Effector memory CD8-positive, alpha-beta T cell (primary cell): ENCODE data around the gene ZNF132.
"Not testable (repeated sequence)": the region's sequence is repeated elsewhere in the genome, so short reads cannot be mapped to it uniquely, and the experiment has no call there.

Experiments
- ATAC-seq: fragments of 150-1000 bp; cut with Tn5 transposase; replicated peaks from 2 replicates; pipeline ENCODE4 v1.10.0; 2021; ENCODE audit warnings: mild to moderate bottlenecking, moderate library complexity
- DNase-seq, 3 experiments: peaks; one replicate each; pipeline ENCODE4 v3.0.0; 2021
- H3K27ac Mint-ChIP-seq, 2 donors: one replicate each; pipeline ENCODE4 v1.8.0; 2022; ENCODE audit warnings: mild to moderate bottlenecking in 2 of 2, mixed read lengths in 2 of 2, moderate library complexity in 2 of 2
- H3K27me3 Mint-ChIP-seq, 2 donors: one replicate each; pipeline ENCODE4 v1.8.0; 2022; ENCODE audit warnings: mixed read lengths in 2 of 2
- H3K36me3 Mint-ChIP-seq: one replicate; pipeline ENCODE4 v1.8.0; 2022; ENCODE audit warnings: mild to moderate bottlenecking, moderate library complexity, mixed read lengths; ENCODE audit not compliant: insufficient read depth
- H3K4me1 Mint-ChIP-seq, 2 donors: one replicate each; pipeline ENCODE4 v1.8.0; 2022; ENCODE audit warnings: low read depth in 2 of 2, mixed read lengths in 2 of 2
- H3K4me3 Mint-ChIP-seq, 2 donors: one replicate each; pipeline ENCODE4 v1.8.0; 2022; ENCODE audit warnings: mild to moderate bottlenecking in 2 of 2, mixed read lengths in 2 of 2, moderate library complexity in 2 of 2
- H3K9me3 Mint-ChIP-seq, 2 donors: one replicate each; pipeline ENCODE4 v1.8.0; 2022; ENCODE audit warnings: mixed read lengths in 2 of 2
- total RNA-seq, 9 experiments: gene quantifications; one replicate each; lab custom pipeline; 2026; lab: John Stamatoyannopoulos, UW

Gene ZNF132
- 1.3 to 12.7 (median 4.3) reads per million in 9 experiments for total RNA-seq

GRCh38 chr19:58439576-58440554, at the start of gene ZNF132:
TSS of gene ZNF132 (minus strand) at chr19:58440153. CDS start at chr19:58439821, 332 bp downstream.
- Mint-ChIP-seq H3K4me3 (peak within 1 kb of the TSS; percentile 88 to 93), H3K9me3 (peaks cover 16 to 43% of the 10 kb centered on the region in 2 donors), H3K27me3 (peaks cover 0 to 13% of the 10 kb centered on the region in 2 donors), H3K27ac (peak within 1 kb of the TSS; percentile 92 to 95), H3K36me3 (peaks cover 42% of the 10 kb centered on the region), H3K4me1 (peaks cover 13 to 19% of the 10 kb centered on the region in 2 donors)
- ATAC-seq (peak; percentile 97), DNase-seq (peak; percentile 90 to 91 (median 91))

DNA sequence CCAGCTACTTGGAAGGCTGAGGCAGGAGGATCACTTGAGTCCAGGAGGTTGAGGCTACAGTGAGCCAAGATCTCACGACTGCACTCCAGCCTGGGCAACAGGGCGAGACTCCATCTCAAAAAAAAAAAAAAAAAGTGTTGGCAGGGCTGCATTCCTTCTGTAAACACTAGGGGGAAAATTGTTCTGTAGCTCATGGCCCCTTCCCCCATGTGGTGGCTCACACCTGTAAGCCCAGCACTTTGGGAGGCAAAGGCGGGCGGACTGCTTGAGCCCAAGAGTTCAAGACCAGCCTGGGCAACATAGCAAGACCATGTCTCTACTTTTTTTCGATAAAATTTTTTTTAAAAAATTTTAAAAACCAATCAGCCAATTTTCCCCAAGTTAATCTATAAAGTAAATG, 44.4 kb upstream of the ZNF132 start:
- H3K27ac Mint-ChIP-seq, H3K4me1 Mint-ChIP-seq, H3K36me3 Mint-ChIP-seq, H3K27me3 Mint-ChIP-seq, ATAC-seq, H3K9me3 Mint-ChIP-seq, H3K4me3 Mint-ChIP-seq, DNase-seq: not testable (repeated sequence)

GRCh38 chr19:58483776-58484175, 43.8 kb upstream of the ZNF132 start:
- H3K27ac Mint-ChIP-seq = no peak overlapping the region

GRCh38 chr19:58482372-58482771, 42.4 kb upstream of the ZNF132 start:
- DNase-seq (no peak), ATAC-seq (no peak)
- Mint-ChIP-seq H3K27me3 (no peaks in the 10 kb centered on the region), H3K4me1 (peaks cover 2 to 3% of the 10 kb centered on the region in 2 donors), H3K36me3 (no peaks in the 10 kb centered on the region), H3K4me3 (no peak overlapping the region), H3K9me3 (no peaks in the 10 kb centered on the region), H3K27ac (peak overlapping the region in 1 of 2 donors; percentile 10)

More at GRCh38 chr19:58483776-58484175, 43.8 kb upstream of the ZNF132 start:
- DNase-seq (no peak), ATAC-seq (no peak)
- Mint-ChIP-seq H3K27me3 (no peaks in the 10 kb centered on the region), H3K4me3 (no peak overlapping the region), H3K36me3 (no peaks in the 10 kb centered on the region), H3K9me3 (no peaks in the 10 kb centered on the region), H3K4me1 (peaks cover 0 to 2% of the 10 kb centered on the region in 2 donors)

- Mint-ChIP-seq H3K27me3 (no peaks in the 10 kb centered on the region), H3K27ac (no peak overlapping the region), H3K36me3 (peaks cover 8% of the 10 kb centered on the region), H3K4me3 (no peak overlapping the region), H3K4me1 (peaks cover 11 to 13% of the 10 kb centered on the region in 2 donors), H3K9me3 (no peaks in the 10 kb centered on the region)
- no peak for DNase-seq
- no peak for ATAC-seq
Observed at GRCh38 chr19:58480831-58481230, 40.9 kb upstream of the ZNF132 start.

DNA sequence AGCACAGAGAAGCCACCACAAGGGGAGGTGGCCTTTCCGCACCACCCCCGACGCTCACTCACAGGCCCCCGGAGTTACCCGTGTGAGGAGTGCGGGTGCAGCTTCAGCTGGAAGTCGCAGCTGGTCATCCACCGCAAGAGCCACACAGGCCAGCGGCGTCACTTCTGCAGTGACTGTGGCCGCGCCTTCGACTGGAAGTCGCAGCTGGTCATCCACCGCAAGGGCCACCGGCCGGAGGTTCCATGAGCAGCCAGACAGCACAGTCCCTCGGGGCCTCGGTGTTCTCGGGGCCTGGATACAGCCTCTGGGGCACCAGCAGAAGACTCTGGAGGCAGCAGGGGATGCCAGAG, 40.5 kb upstream of the ZNF132 start:
- H3K4me1 Mint-ChIP-seq = peaks cover 12 to 17% of the 10 kb centered on the region in 2 donors
- ATAC-seq = no peak
- peaks cover 12% of the 10 kb centered on the region for H3K36me3 Mint-ChIP-seq
- no peak overlapping the region for H3K27ac Mint-ChIP-seq
- no peak overlapping the region for H3K4me3 Mint-ChIP-seq
- no peak for DNase-seq
- no peaks in the 10 kb centered on the region for H3K9me3 Mint-ChIP-seq
- no peaks in the 10 kb centered on the region for H3K27me3 Mint-ChIP-seq

DNA sequence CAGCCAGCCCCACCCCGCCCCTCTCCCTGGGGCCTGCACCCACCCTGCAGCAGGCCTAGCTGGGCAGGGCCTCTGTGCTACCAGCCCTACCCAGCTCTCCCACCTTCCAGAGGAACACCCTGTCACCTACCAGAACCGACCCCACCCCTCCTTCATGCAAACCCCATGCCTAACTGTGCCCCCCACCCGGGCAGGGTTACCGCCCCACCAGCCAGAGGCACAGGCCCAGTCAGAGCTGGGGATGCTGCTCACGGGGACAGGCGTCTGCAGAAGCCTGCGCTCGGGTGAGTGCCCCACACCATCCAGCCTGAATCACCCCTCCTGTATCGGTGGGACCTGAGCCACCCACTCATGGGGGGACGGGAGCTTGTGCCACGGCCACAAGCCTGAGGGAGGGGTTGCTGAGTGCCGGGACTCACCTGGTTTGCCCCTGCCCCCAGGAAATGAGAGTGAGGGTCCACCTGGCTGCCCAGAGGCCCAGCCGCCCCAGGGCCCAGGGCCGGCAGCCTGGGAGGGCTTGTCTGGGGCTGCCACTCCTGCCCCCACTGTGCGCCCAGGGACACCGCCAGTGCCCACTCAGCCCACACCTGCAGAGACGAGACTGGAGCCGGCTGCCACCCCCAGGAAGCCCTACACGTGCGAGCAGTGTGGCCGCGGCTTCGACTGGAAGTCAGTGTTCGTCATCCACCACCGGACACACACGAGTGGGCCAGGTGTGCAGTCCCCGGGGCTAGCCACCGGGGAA, 40.0 kb upstream of the ZNF132 start:
- peaks cover 15% of the 10 kb centered on the region for H3K36me3 Mint-ChIP-seq
- no peak overlapping the region for H3K4me3 Mint-ChIP-seq

DNA sequence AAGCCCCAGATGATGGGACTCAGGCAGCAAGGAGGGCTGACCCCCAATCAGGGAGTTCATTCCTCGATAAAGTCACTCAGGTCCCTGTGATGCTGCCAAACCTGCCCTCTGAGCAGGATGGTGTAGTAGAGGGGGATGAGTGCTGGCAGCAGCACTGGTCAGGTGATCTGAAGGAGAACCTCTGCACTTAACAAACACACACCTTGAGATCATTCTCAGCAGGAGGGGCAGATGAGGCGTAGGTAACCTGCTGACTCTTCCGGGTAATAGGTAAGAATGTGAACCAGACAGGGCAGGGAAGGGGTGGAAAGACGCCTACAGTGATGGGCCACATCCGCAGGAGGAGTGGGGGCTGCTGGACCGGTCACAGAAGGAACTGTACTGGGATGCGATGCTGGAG, 39.4 kb upstream of the ZNF132 start:
- H3K9me3 Mint-ChIP-seq = no peaks in the 10 kb centered on the region
- no peaks in the 10 kb centered on the region for H3K27me3 Mint-ChIP-seq
- no peak overlapping the region for H3K4me3 Mint-ChIP-seq

More for the DNA sequence above, 40.0 kb upstream of the ZNF132 start:
- H3K4me1 Mint-ChIP-seq = peaks cover 13 to 22% of the 10 kb centered on the region in 2 donors
- no peak for DNase-seq
- H3K27ac Mint-ChIP-seq = no peak overlapping the region
- no peaks in the 10 kb centered on the region for H3K27me3 Mint-ChIP-seq
- no peak for ATAC-seq
- H3K9me3 Mint-ChIP-seq = no peaks in the 10 kb centered on the region

DNA sequence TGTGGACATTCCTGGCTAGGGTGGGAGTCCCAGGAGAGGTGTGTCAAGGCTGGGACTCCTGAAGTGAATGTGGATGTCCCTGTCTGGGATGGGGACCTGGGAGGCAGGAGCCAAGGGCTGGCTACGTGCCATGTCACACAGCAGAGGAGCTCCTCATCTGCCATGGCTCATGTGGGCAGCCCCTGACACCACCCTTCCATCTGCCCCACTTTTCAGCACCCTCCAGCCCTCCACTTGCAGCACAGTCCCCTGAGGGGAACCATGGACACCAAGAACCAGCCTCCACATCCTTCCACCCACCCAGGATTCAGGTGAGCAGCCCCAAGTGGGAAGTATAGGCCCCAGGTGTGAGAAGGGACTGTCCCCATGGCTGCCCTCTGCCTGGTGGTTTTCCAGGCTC, 37.9 kb upstream of the ZNF132 start:
- no peak for DNase-seq
- peaks cover 13 to 23% of the 10 kb centered on the region in 2 donors for H3K4me1 Mint-ChIP-seq
- peaks cover 29% of the 10 kb centered on the region for H3K36me3 Mint-ChIP-seq
- no peaks in the 10 kb centered on the region for H3K9me3 Mint-ChIP-seq
- no peaks in the 10 kb centered on the region for H3K27me3 Mint-ChIP-seq
- peak overlapping the region; percentile 64 to 70 for H3K27ac Mint-ChIP-seq
- no peak overlapping the region for H3K4me3 Mint-ChIP-seq
- ATAC-seq = no peak

More for the DNA sequence above, 39.4 kb upstream of the ZNF132 start:
- DNase-seq (no peak), ATAC-seq (no peak)
- peaks cover 17% of the 10 kb centered on the region for H3K36me3 Mint-ChIP-seq
- H3K27ac Mint-ChIP-seq = no peak overlapping the region
- peaks cover 13 to 23% of the 10 kb centered on the region in 2 donors for H3K4me1 Mint-ChIP-seq

- ATAC-seq (no peak), DNase-seq (no peak)
- Mint-ChIP-seq H3K27me3 (no peaks in the 10 kb centered on the region), H3K36me3 (peaks cover 34% of the 10 kb centered on the region), H3K4me1 (peaks cover 13 to 23% of the 10 kb centered on the region in 2 donors), H3K9me3 (no peaks in the 10 kb centered on the region), H3K4me3 (peak overlapping the region; percentile 81 to 89), H3K27ac (peak overlapping the region; percentile 98 to 99)
Observed at GRCh38 chr19:58477130-58477529, 37.2 kb upstream of the ZNF132 start.

DNA sequence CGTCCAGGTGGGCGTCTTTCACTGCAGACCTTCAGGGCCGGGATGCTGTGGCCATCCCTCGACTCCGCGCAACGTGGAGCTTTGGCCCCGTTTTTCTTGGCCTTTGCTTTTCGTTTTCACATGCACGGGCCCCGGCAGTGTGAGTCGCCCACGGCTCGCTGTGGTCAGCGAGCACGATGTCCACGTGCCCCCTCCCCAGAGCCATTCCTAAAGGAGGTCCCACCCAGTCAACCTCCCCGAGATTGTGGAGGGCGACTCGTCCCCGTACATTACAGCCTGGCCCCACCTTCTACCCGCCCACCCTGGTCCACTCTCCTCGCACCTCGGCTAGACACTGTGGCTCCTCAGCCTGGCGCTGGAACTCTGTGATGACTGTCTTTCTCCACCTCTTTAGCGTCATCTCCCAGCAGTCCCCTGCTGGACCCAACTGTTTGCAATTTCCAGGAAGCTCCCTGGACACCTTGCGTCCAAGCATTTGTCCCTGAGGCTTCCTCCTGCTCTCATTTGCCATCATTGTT, 36.6 kb upstream of the ZNF132 start:
- Mint-ChIP-seq H3K4me1 (peaks cover 13 to 23% of the 10 kb centered on the region in 2 donors), H3K4me3 (peak overlapping the region; percentile 81 to 89), H3K27ac (peak overlapping the region; percentile 98 to 99), H3K36me3 (peaks cover 40% of the 10 kb centered on the region), H3K27me3 (no peaks in the 10 kb centered on the region), H3K9me3 (no peaks in the 10 kb centered on the region)
- ATAC-seq (no peak), DNase-seq (no peak)

DNA sequence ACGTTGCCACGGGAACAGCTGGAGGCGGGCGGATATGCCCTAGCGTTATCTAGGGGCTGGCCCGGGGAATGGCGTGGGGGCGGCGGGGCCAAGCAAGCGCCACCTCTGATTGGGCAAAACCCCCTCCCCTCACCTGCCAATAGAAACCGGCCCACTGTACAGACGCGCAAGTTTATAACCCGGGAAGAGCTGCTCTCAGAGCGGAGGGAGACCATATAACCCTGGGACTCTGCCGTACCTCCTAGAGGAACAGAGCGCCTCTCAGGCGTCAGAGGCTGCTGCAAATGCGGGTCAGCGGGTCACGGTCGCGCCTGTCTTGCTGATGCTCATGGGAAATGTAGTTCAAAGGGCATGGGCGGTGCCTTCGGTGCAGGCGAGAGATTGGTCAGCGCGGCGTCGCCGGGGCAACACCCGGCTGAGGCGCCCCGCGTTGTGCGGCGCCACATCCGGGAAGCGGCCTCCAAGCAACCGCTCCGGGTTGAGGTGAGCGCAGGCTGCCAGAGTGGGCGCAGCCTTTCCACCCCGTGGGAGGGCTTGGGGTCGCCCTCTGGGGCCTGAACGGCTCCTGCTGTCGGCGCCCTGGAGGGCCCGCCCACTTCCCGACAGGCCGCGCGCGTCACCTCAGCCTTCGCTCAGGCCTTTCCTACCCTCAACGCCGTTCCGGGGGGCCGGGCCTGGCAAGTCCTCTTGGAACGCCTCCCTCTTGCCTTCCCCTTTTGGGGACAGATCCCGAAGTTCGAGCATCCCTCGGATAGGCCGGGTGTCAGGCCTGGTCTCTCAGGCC, 36.0 kb upstream of the ZNF132 start, which contains the start of gene ZNF446:
TSS of gene ZNF446 (plus strand) at position 639 of the 784 bp plus-strand sequence. CDS start 867 bp downstream, outside the sequence.
- Mint-ChIP-seq H3K27ac (peak within 1 kb of the TSS; percentile 98 to 99), H3K27me3 (no peaks in the 10 kb centered on the region), H3K4me1 (peaks cover 12 to 23% of the 10 kb centered on the region in 2 donors), H3K9me3 (no peaks in the 10 kb centered on the region), H3K4me3 (peak within 1 kb of the TSS; percentile 81 to 89), H3K36me3 (peaks cover 41% of the 10 kb centered on the region)
- DNase-seq (peak; percentile 94 to 96 (median 96)), ATAC-seq (peak; percentile 84)
